PFSK-1 (cell line): ENCODE data around the gene ADGRF3.

Experiments
- POLR2AphosphoS5 ChIP-seq: IDR thresholded peaks from 2 replicates; pipeline ENCODE4 v1.6.1; 2012; ENCODE audit warnings: low read depth, mild to moderate bottlenecking, control low read depth, low read length, moderate library complexity
- REST ChIP-seq, 2 experiments: IDR thresholded peaks; 2 replicates each; pipeline versions ENCODE4 v1.6.1 to v1.8.0; 2011 to 2012; ENCODE audit warnings: low read depth in 2 of 2, low read length in 2 of 2, control low read depth in 1 of 2, inconsistent platforms in 1 of 2, mild to moderate bottlenecking in 1 of 2, moderate library complexity in 1 of 2; ENCODE audit not compliant: insufficient read depth in 1 of 2
- SIN3A ChIP-seq: IDR thresholded peaks from 2 replicates; pipeline ENCODE4 v1.6.1; 2012; ENCODE audit warnings: mild to moderate bottlenecking, low read length, moderate library complexity, borderline replicate concordance; ENCODE audit not compliant: insufficient read depth
- TAF1 ChIP-seq: IDR thresholded peaks from 2 replicates; pipeline ENCODE4 v1.6.1; 2012; ENCODE audit warnings: low read length, control low read depth, borderline replicate concordance; ENCODE audit not compliant: insufficient read depth

- TF ChIP-seq POLR2AphosphoS5 (no peak), TAF1 (no peak), REST (IDR thresholded peaks at IDR 0.05; ENCODE audit: insufficient read depth in 1 of 2, low read depth in 2 of 2, low read length in 2 of 2) (no peak), SIN3A (no peak)
These were observed 48.8 kb upstream of the ADGRF3 start for GRCh38 chr2:26395394-26395793.
